Mesenchymal stem cell (in vitro differentiated cells and primary cell): ENCODE results near the gene NECTIN1.

ENCODE experiments used
- DNase-seq: peaks from one replicate; pipeline ENCODE4 v3.0.0-alpha.2; 2013
- H2AFZ ChIP-seq: one replicate; pipeline ENCODE4 v1.6.1; 2013; ENCODE audit warnings: low read depth, mild to moderate bottlenecking, control low read depth, inconsistent platforms, low read length, moderate library complexity
- H2AK5ac ChIP-seq: 2 replicates; pipeline ENCODE4 v1.6.1; 2013; ENCODE audit warnings: low read length, moderate library complexity, mild to moderate bottlenecking, inconsistent platforms; ENCODE audit not compliant: severe bottlenecking
- H2BK120ac ChIP-seq: one replicate; pipeline ENCODE4 v1.6.1; 2013; ENCODE audit warnings: low read depth, mild to moderate bottlenecking, inconsistent platforms, low read length, moderate library complexity
- H2BK12ac ChIP-seq, 2 experiments: one replicate each; pipeline ENCODE4 v1.6.1; 2013; ENCODE audit warnings: inconsistent platforms in 2 of 2, low read length in 2 of 2, mild to moderate bottlenecking in 2 of 2, moderate library complexity in 2 of 2, control low read depth in 1 of 2
- H2BK15ac ChIP-seq: one replicate; pipeline ENCODE4 v1.6.1; 2013; ENCODE audit warnings: mild to moderate bottlenecking, low read depth, inconsistent platforms; ENCODE audit not compliant: poor library complexity, severe bottlenecking
- H2BK5ac ChIP-seq: 2 replicates; pipeline ENCODE4 v1.6.1; 2013; ENCODE audit warnings: low read depth, mild to moderate bottlenecking, low read length, control low read depth, inconsistent platforms; ENCODE audit not compliant: poor library complexity, severe bottlenecking
- H3K14ac ChIP-seq, 2 experiments: one replicate each; pipeline ENCODE4 v1.6.1; 2013; ENCODE audit warnings: inconsistent platforms in 2 of 2, low read length in 2 of 2, control low read depth in 1 of 2, mild to moderate bottlenecking in 1 of 2, moderate library complexity in 1 of 2
- H3K18ac ChIP-seq, 2 experiments: one replicate each; pipeline ENCODE4 v1.6.1; 2013; ENCODE audit warnings: inconsistent platforms in 2 of 2, low read length in 2 of 2, control low read depth in 1 of 2, low read depth in 1 of 2, mild to moderate bottlenecking in 1 of 2
- H3K23ac ChIP-seq, 2 experiments: one replicate each; pipeline ENCODE4 v1.6.1; 2013; ENCODE audit warnings: inconsistent platforms in 2 of 2, low read length in 2 of 2, mild to moderate bottlenecking in 2 of 2, moderate library complexity in 2 of 2, control low read depth in 1 of 2
- H3K27ac ChIP-seq: 2 replicates; pipeline ENCODE4 v1.5.1; 2013; ENCODE audit warnings: mild to moderate bottlenecking, moderate library complexity, low read length, control low read depth, inconsistent platforms; ENCODE audit not compliant: poor library complexity, severe bottlenecking
- H3K27me3 ChIP-seq, 2 experiments: 2 replicates each; pipeline versions ENCODE4 v1.6.1 to v1.7.0; 2013; ENCODE audit warnings: low read length in 2 of 2, mild to moderate bottlenecking in 2 of 2, moderate library complexity in 2 of 2, control low read depth in 1 of 2, inconsistent platforms in 1 of 2; ENCODE audit not compliant: control insufficient read depth in 1 of 2, insufficient read depth in 1 of 2
- H3K36me3 ChIP-seq, 2 experiments: 2 replicates each; pipeline versions ENCODE4 v1.6.1 to v1.7.0; 2013; ENCODE audit warnings: low read length in 2 of 2, control low read depth in 1 of 2, inconsistent platforms in 1 of 2, low read depth in 1 of 2, mild to moderate bottlenecking in 1 of 2; ENCODE audit not compliant: insufficient read depth in 2 of 2, control insufficient read depth in 1 of 2
- H3K4ac ChIP-seq, 2 experiments: one replicate each; pipeline ENCODE4 v1.6.1; 2013; ENCODE audit warnings: inconsistent platforms in 2 of 2, low read length in 2 of 2, mild to moderate bottlenecking in 2 of 2, moderate library complexity in 2 of 2, control low read depth in 1 of 2, low read depth in 1 of 2
- H3K4me1 ChIP-seq: 2 replicates; pipeline ENCODE4 v1.6.1; 2013; ENCODE audit warnings: low read depth, low read length, control low read depth; ENCODE audit not compliant: control insufficient read depth, insufficient read depth
- H3K4me2 ChIP-seq: 2 replicates; pipeline ENCODE4 v1.6.1; 2013; ENCODE audit warnings: low read length, mild to moderate bottlenecking, inconsistent platforms; ENCODE audit not compliant: poor library complexity, severe bottlenecking
- H3K4me3 ChIP-seq, 2 experiments: 2 replicates each; pipeline versions ENCODE4 v1.5.1 to v1.7.0; 2013; ENCODE audit warnings: low read length in 2 of 2, mild to moderate bottlenecking in 2 of 2, control low read depth in 1 of 2, low read depth in 1 of 2; ENCODE audit not compliant: insufficient read depth in 1 of 2
- H3K79me1 ChIP-seq: replicated peaks from 2 replicates; pipeline ENCODE4 v1.6.1; 2013; ENCODE audit warnings: mild to moderate bottlenecking, control low read depth, low read length, inconsistent platforms; ENCODE audit not compliant: poor library complexity, severe bottlenecking
- H3K9ac ChIP-seq: 2 replicates; pipeline ENCODE4 v1.7.0; 2013; ENCODE audit warnings: mild to moderate bottlenecking, low read length, moderate library complexity
- H3K9me3 ChIP-seq: 2 replicates; pipeline ENCODE4 v1.7.0; 2013; ENCODE audit warnings: mild to moderate bottlenecking, low read length; ENCODE audit not compliant: control insufficient read depth
- H4K8ac ChIP-seq: one replicate; pipeline ENCODE4 v1.6.1; 2013; ENCODE audit warnings: inconsistent platforms, mild to moderate bottlenecking, low read length, moderate library complexity
- H4K91ac ChIP-seq: one replicate; pipeline ENCODE4 v1.6.1; 2013; ENCODE audit warnings: mild to moderate bottlenecking, low read length, inconsistent platforms
- WGBS: methylation state at CpG from one replicate; pipeline ENCODE4 v1.1.7; 2013; ENCODE audit warnings: mixed read lengths; 5-methylcytosine and 5-hydroxymethylcytosine counted together

NECTIN1 gene

DNA sequence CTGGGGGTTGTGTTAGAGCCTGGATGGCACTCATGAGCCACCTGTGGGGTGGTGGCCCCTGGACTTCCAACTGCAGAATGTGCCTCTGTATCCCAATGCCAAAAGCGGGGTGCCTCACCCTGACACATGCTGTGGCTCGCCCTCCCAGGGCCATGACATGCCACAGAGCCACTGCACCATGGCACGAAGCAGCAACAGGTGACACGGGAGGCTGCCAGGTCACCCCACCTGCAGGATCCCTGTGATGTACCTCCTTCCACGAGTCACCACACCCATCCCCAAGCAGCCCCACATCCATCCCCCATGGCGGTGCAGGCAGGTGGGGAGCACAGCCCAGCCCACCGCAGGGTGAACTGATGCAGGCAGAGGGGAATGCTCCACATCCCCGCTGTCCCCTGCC is 14.8 kb downstream of the NECTIN1 start:
- Histone ChIP-seq H2BK5ac (no peak overlapping the region), H3K79me1 (peaks cover 53% of the 10 kb centered on the region), H3K4me2 (no peak overlapping the region), H3K27me3 (no peaks in the 10 kb centered on the region), H2BK12ac (no peak overlapping the region), H3K4ac (no peak overlapping the region), H2BK15ac (no peak overlapping the region), H2AK5ac (peak overlapping the region; percentile 70), H3K23ac (peak overlapping the region in 1 of 2 experiments; percentile 67), H2AFZ (no peak overlapping the region), H2BK120ac (no peak overlapping the region), H4K8ac (no peak overlapping the region), H3K4me3 (peak overlapping the region in 1 of 2 experiments; percentile 12), H3K4me1 (peaks cover 50% of the 10 kb centered on the region), H3K9ac (no peak overlapping the region), H3K14ac (peak overlapping the region in 1 of 2 experiments; percentile 30), H4K91ac (peak overlapping the region; percentile 56), H3K18ac (peak overlapping the region in 1 of 2 experiments; percentile 38), H3K36me3 (peaks cover 0 to 5% of the 10 kb centered on the region in 2 experiments), H3K27ac (no peak overlapping the region), H3K9me3 (no peaks in the 10 kb centered on the region)
- 92% methylated on average over 8 of the region's 8 CpGs for WGBS
- no peak for DNase-seq

DNA sequence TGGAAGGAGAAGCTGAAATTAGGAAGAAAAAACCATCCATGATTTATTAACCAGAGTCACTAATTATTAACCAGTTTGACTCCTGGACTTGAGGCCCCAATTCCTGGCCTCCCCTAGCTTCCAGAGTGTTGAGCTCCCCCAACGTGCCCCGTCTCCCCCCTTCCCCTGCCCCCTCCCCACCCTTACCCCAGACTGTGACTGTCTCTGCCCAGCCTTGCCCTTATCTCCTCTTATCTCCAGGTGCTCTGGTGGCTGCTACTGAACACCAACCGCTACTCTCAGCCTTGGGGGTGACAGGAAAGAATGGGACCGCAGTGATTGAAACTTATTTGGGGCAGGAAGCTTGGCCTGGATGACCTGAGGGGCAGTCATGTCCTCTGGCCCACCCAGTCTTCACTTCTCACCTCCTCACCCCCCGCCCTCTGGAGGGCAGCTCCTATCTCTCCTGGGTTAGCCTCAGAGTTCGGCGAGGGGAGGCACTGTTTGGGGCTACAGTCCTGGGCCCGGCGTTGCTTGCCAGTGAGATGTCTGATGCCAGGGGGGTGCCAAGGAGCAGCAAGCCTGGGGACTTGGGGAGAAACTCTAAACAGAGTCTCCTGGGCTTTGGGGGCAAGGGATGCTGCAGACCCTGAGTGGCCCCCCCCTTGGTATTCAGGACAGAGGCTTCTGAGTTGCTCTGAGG is 15.5 kb downstream of the NECTIN1 start:
- no peak for DNase-seq
- Histone ChIP-seq H3K36me3 (peaks cover 0 to 5% of the 10 kb centered on the region in 2 experiments), H4K8ac (no peak overlapping the region), H3K9ac (no peak overlapping the region), H3K27me3 (no peaks in the 10 kb centered on the region), H2AFZ (no peak overlapping the region), H3K9me3 (no peaks in the 10 kb centered on the region), H3K4me2 (peak overlapping the region; percentile 62), H2AK5ac (peak overlapping the region; percentile 70), H3K14ac (no peak overlapping the region), H2BK120ac (no peak overlapping the region), H2BK15ac (no peak overlapping the region), H2BK12ac (no peak overlapping the region), H3K4me3 (no peak overlapping the region), H3K18ac (no peak overlapping the region), H3K4me1 (peaks cover 55% of the 10 kb centered on the region), H3K23ac (no peak overlapping the region), H3K4ac (no peak overlapping the region), H3K79me1 (peaks cover 53% of the 10 kb centered on the region), H4K91ac (no peak overlapping the region), H2BK5ac (peak overlapping the region; percentile 67), H3K27ac (no peak overlapping the region)
- 64% methylated on average over 8 of the region's 9 CpGs for WGBS

DNA sequence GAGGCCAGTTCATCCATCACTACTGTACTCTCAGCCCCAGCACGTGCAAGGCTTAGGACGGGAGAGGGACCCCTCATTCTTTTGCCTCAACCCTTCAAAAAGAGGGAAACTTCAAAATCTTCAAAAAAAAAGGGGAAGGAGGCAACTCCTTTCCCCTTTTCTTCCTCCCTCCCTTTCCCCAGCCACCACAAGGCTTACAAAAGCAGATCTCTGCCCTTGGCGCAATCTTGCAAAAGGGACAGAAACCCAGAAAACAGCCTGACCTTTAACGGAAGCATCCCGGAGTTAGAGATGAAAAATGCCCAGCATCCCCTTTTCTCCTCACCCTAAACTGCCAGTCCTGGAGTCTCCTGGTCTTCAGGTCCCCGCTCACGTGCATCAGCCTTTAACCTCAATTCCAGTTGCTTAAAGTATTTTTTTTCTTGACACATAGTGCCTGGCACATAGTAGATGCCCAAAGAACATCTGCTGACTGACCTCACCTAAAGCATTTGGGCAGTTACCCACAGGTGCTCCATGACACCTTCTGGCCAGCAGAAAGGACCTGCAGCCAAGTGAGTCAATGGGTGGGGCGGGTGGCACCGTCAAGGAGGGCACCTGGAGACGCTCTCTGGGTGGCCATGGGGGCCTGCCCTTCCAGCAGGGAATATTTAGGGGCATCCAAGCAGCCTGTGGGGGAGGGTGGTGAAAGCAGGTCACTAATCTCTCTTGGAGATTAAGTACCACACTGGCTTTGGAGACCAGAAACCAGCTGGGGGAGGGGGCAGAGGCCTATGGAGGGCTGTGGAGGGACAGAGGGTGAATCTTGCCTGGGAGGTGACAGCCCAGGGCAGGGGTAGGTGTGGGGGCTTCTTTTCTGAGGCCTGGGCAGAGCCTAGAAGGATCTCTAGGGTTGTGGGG is 16.3 kb downstream of the NECTIN1 start:
- Histone ChIP-seq H2BK5ac (peak overlapping the region; percentile 35), H3K9me3 (no peaks in the 10 kb centered on the region), H3K18ac (no peak overlapping the region), H3K14ac (no peak overlapping the region), H3K27me3 (no peaks in the 10 kb centered on the region), H4K91ac (no peak overlapping the region), H2BK120ac (no peak overlapping the region), H4K8ac (no peak overlapping the region), H2AFZ (no peak overlapping the region), H3K4me3 (no peak overlapping the region), H3K4me1 (peaks cover 55% of the 10 kb centered on the region), H3K23ac (no peak overlapping the region), H3K36me3 (peaks cover 0 to 5% of the 10 kb centered on the region in 2 experiments), H2AK5ac (peak overlapping the region; percentile 78), H2BK12ac (no peak overlapping the region), H3K9ac (no peak overlapping the region), H3K4ac (no peak overlapping the region), H3K4me2 (peak overlapping the region; percentile 62), H3K27ac (no peak overlapping the region), H3K79me1 (peaks cover 56% of the 10 kb centered on the region), H2BK15ac (no peak overlapping the region)
- no peak for DNase-seq
- WGBS = 73% methylated on average over 10 of the region's 10 CpGs

DNA sequence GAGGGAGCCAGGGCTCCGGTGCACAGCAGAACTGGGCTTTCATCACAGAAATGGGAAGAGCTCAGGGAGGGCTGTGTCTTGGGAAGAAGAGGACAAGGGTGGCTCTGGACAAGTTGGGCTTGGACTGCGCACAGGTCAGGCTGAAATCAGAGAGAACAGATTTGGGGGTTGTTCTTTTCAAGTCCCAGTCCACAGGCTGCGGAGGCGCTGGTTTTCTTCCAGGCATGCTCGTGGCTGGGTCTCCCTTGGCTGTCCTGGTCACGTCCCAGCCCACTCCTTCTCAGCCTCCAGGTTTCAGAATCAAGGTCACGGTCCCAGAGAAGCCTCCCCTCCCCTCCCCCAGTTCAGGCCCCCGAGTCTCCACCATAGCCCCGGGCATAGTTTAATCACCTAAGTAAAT is 17.0 kb downstream of the NECTIN1 start:
- 88% methylated on average over 9 of the region's 9 CpGs for WGBS
- Histone ChIP-seq H2BK5ac (no peak overlapping the region), H4K91ac (no peak overlapping the region), H3K36me3 (peaks cover 0 to 5% of the 10 kb centered on the region in 2 experiments), H3K23ac (no peak overlapping the region), H3K27ac (no peak overlapping the region), H3K4me1 (peaks cover 53% of the 10 kb centered on the region), H3K9ac (no peak overlapping the region), H3K27me3 (no peaks in the 10 kb centered on the region), H3K9me3 (no peaks in the 10 kb centered on the region), H3K79me1 (peaks cover 57% of the 10 kb centered on the region), H4K8ac (no peak overlapping the region), H2BK120ac (no peak overlapping the region), H3K4ac (no peak overlapping the region), H3K14ac (no peak overlapping the region), H3K18ac (no peak overlapping the region), H2AK5ac (peak overlapping the region; percentile 57), H2AFZ (no peak overlapping the region), H2BK15ac (no peak overlapping the region), H3K4me3 (no peak overlapping the region), H3K4me2 (no peak overlapping the region), H2BK12ac (no peak overlapping the region)
- no peak for DNase-seq
